ENCODE data around the gene BAZ1A. TPM values are rescaled to one million over a fixed set of nuclear protein-coding genes. Genes with fewer than 3 reads are reported as not detected.

Gene BAZ1A
- total RNA-seq, 1 donor from 2014 or later: 42.8 TPM

- Mint-ChIP-seq H3K4me3 (ENCODE audit: low read depth) (no peak overlapping the region), H3K4me1 (ENCODE audit: low read depth) (no peaks in the 10 kb centered on the region), H3K27me3 (no peaks in the 10 kb centered on the region), H3K9me3 (ENCODE audit: low read depth) (no peaks in the 10 kb centered on the region), H3K27ac (no peak overlapping the region), H3K36me3 (ENCODE audit: insufficient read depth) (peaks cover 38% of the 10 kb centered on the region)
- no peak for TF ChIP-seq CTCF (IDR thresholded peaks at IDR 0.05; ENCODE audit: unreplicated experiment)
- DNase-seq (ENCODE audit: low spot score, unreplicated experiment): no peak
Observed at GRCh38 chr14:34796902-34797301, 78.3 kb downstream of the BAZ1A start.

GRCh38 chr14:34794941-34795340 is 80.2 kb downstream of the BAZ1A start:
- no peak for DNase-seq (ENCODE audit: low spot score, unreplicated experiment)
- Mint-ChIP-seq H3K36me3 (ENCODE audit: insufficient read depth) (peaks cover 32% of the 10 kb centered on the region), H3K27me3 (no peaks in the 10 kb centered on the region), H3K4me3 (ENCODE audit: low read depth) (no peak overlapping the region), H3K9me3 (ENCODE audit: low read depth) (no peaks in the 10 kb centered on the region), H3K4me1 (ENCODE audit: low read depth) (no peaks in the 10 kb centered on the region), H3K27ac (no peak overlapping the region)
- TF ChIP-seq CTCF (IDR thresholded peaks at IDR 0.05; ENCODE audit: unreplicated experiment): no peak

- Mint-ChIP-seq H3K9me3 (ENCODE audit: low read depth) (no peaks in the 10 kb centered on the region), H3K4me3 (ENCODE audit: low read depth) (no peak overlapping the region), H3K27me3 (no peaks in the 10 kb centered on the region), H3K27ac (no peak overlapping the region), H3K4me1 (ENCODE audit: low read depth) (no peaks in the 10 kb centered on the region), H3K36me3 (ENCODE audit: insufficient read depth) (peaks cover 29% of the 10 kb centered on the region)
- TF ChIP-seq CTCF (IDR thresholded peaks at IDR 0.05; ENCODE audit: unreplicated experiment): no peak
- DNase-seq (ENCODE audit: low spot score, unreplicated experiment): no peak
Observed at GRCh38 chr14:34794217-34794616, 80.9 kb downstream of the BAZ1A start.

- no peak overlapping the region for H3K27ac Mint-ChIP-seq
- H3K9me3 Mint-ChIP-seq (ENCODE audit: low read depth): no peaks in the 10 kb centered on the region
- no peak for TF ChIP-seq CTCF (IDR thresholded peaks at IDR 0.05; ENCODE audit: unreplicated experiment)
- DNase-seq (ENCODE audit: low spot score, unreplicated experiment): no peak
- peaks cover 16% of the 10 kb centered on the region for H3K36me3 Mint-ChIP-seq (ENCODE audit: insufficient read depth)
- H3K27me3 Mint-ChIP-seq: no peaks in the 10 kb centered on the region
- no peak overlapping the region for H3K4me3 Mint-ChIP-seq (ENCODE audit: low read depth)
- no peaks in the 10 kb centered on the region for H3K4me1 Mint-ChIP-seq (ENCODE audit: low read depth)
Observed at GRCh38 chr14:34792598-34792997, 82.6 kb downstream of the BAZ1A start.

GRCh38 chr14:34785223-34786006 is 89.7 kb downstream of the BAZ1A start:
- Mint-ChIP-seq H3K4me3 (ENCODE audit: low read depth) (no peak overlapping the region), H3K4me1 (ENCODE audit: low read depth) (no peaks in the 10 kb centered on the region), H3K27me3 (no peaks in the 10 kb centered on the region), H3K36me3 (ENCODE audit: insufficient read depth) (peaks cover 26% of the 10 kb centered on the region), H3K27ac (no peak overlapping the region), H3K9me3 (ENCODE audit: low read depth) (no peaks in the 10 kb centered on the region)
- no peak for TF ChIP-seq CTCF (IDR thresholded peaks at IDR 0.05; ENCODE audit: unreplicated experiment)
- DNase-seq (ENCODE audit: low spot score, unreplicated experiment): no peak
